HEK293 (cell line): Measurements from ENCODE around the gene CDC34.
A peak's percentile ranks its signal among the peaks of the same experiment; 100 is the strongest.

ENCODE experiments used
- CTCF ChIA-PET: fragments of 350-600 bp; formaldehyde crosslinking; extraction: SDS; loops from one replicate; lab custom pipeline; 2021; ENCODE audit warnings: antibody characterized with exemption; lab: Yijun Ruan, JAX
- POLR2A ChIA-PET: fragments of 300-600 bp; formaldehyde crosslinking; extraction: SDS; loops from one replicate; lab custom pipeline; 2020; ENCODE audit warnings: antibody characterized with exemption, inconsistent platforms; lab: Yijun Ruan, JAX
- H3K27ac ChIP-seq: fragments of 200-500 bp; sonication (Bioruptor generic); 2 replicates; pipeline ENCODE4 v1.5.1; 2014; ENCODE audit warnings: low read depth, low read length, control low read depth, inconsistent platforms; ENCODE audit errors: extremely low read depth
- H3K36me3 ChIP-seq, 2 experiments: fragments of 200-500 bp in 1 of 2; sonication (Bioruptor generic) in 1 of 2; 1 replicate in 1 of 2; 2 replicates in 1 of 2; pipeline ENCODE4 v1.5.1; 2014 to 2017; ENCODE audit warnings: inconsistent platforms in 2 of 2, low read length in 2 of 2; ENCODE audit not compliant: control insufficient read depth in 2 of 2, insufficient read depth in 1 of 2
- H3K4me1 ChIP-seq: fragments of 200-500 bp; sonication (Bioruptor generic); 2 replicates; pipeline ENCODE4 v1.5.1; 2014; ENCODE audit warnings: mild to moderate bottlenecking, low read length, inconsistent platforms; ENCODE audit not compliant: control insufficient read depth, insufficient read depth
- H3K4me3 ChIP-seq: 2 replicates; pipeline ENCODE4 v1.5.1; 2011; ENCODE audit warnings: low read depth, mild to moderate bottlenecking, control low read depth, low read length, moderate library complexity
- H3K9me3 ChIP-seq: fragments of 200-500 bp; sonication (Bioruptor generic); 2 replicates; pipeline ENCODE4 v1.5.1; 2014; ENCODE audit warnings: low read depth, low read length, inconsistent platforms; ENCODE audit not compliant: control insufficient read depth, insufficient read depth
- EGR2 ChIP-seq: fragments of 450-650 bp; formaldehyde crosslinking; IDR thresholded peaks from 2 replicates; pipeline ENCODE4 v1.5.1; 2016; ENCODE audit warnings: low read depth, missing biosample characterization, missing genetic modification characterization
- FEZF1 ChIP-seq: fragments of 450-650 bp; formaldehyde crosslinking; IDR thresholded peaks from 2 replicates; pipeline ENCODE4 v1.5.1; 2016; ENCODE audit warnings: missing biosample characterization, missing genetic modification characterization
- GFI1B ChIP-seq: fragments of 450-650 bp; formaldehyde crosslinking; IDR thresholded peaks from 2 replicates; pipeline ENCODE4 v1.5.1; 2016; ENCODE audit warnings: missing biosample characterization, missing genetic modification characterization
- GLI4 ChIP-seq: fragments of 450-650 bp; formaldehyde crosslinking; IDR thresholded peaks from 2 replicates; pipeline ENCODE4 v1.5.1; 2016; ENCODE audit warnings: missing biosample characterization, missing genetic modification characterization
- KLF1 ChIP-seq: fragments of 450-650 bp; formaldehyde crosslinking; IDR thresholded peaks from 2 replicates; pipeline ENCODE4 v1.5.1; 2016; ENCODE audit warnings: missing biosample characterization, missing genetic modification characterization
- KLF8 ChIP-seq: fragments of 450-650 bp; formaldehyde crosslinking; IDR thresholded peaks from 2 replicates; pipeline ENCODE4 v1.5.1; 2016; ENCODE audit warnings: missing biosample characterization, missing genetic modification characterization
- OVOL3 ChIP-seq: fragments of 450-650 bp; formaldehyde crosslinking; IDR thresholded peaks from 2 replicates; pipeline ENCODE4 v1.5.1; 2016; ENCODE audit warnings: missing biosample characterization, missing genetic modification characterization
- ZBTB48 ChIP-seq: fragments of 450-650 bp; formaldehyde crosslinking; IDR thresholded peaks from 2 replicates; pipeline ENCODE4 v1.5.1; 2016; ENCODE audit warnings: missing biosample characterization, missing genetic modification characterization
- ZBTB7A ChIP-seq: fragments of 450-650 bp; formaldehyde crosslinking; IDR thresholded peaks from 2 replicates; pipeline ENCODE4 v1.5.1; 2016; ENCODE audit warnings: low read depth, missing biosample characterization, missing genetic modification characterization
- ZBTB8A ChIP-seq: fragments of 450-650 bp; formaldehyde crosslinking; IDR thresholded peaks from 2 replicates; pipeline ENCODE4 v1.5.1; 2016; ENCODE audit warnings: missing biosample characterization, missing genetic modification characterization
- ZFHX2 ChIP-seq: fragments of 450-650 bp; formaldehyde crosslinking; conservative IDR thresholded peaks from 2 replicates; pipeline ENCODE4 v1.5.1; 2016; ENCODE audit warnings: missing biosample characterization, missing genetic modification characterization
- ZNF133 ChIP-seq: fragments of 450-650 bp; formaldehyde crosslinking; IDR thresholded peaks from 2 replicates; pipeline ENCODE4 v1.5.1; 2016; ENCODE audit warnings: missing biosample characterization, missing genetic modification characterization
- ZNF214 ChIP-seq: fragments of 450-650 bp; formaldehyde crosslinking; IDR thresholded peaks from 2 replicates; pipeline ENCODE4 v1.5.1; 2017; ENCODE audit warnings: missing biosample characterization, mild to moderate bottlenecking, missing genetic modification characterization, borderline replicate concordance
- ZNF266 ChIP-seq: fragments of 450-650 bp; formaldehyde crosslinking; IDR thresholded peaks from 2 replicates; pipeline ENCODE4 v1.5.1; 2016; ENCODE audit warnings: missing biosample characterization, missing genetic modification characterization, low read depth
- ZNF366 ChIP-seq: fragments of 450-650 bp; formaldehyde crosslinking; conservative IDR thresholded peaks from 2 replicates; pipeline ENCODE4 v1.5.1; 2016; ENCODE audit warnings: missing biosample characterization, missing genetic modification characterization
- ZNF398 ChIP-seq: fragments of 450-650 bp; formaldehyde crosslinking; IDR thresholded peaks from 2 replicates; pipeline ENCODE4 v1.5.1; 2017; ENCODE audit warnings: missing biosample characterization, missing genetic modification characterization
- ZNF513 ChIP-seq: fragments of 450-650 bp; IDR thresholded peaks from 2 replicates; pipeline ENCODE4 v1.5.1; 2018; ENCODE audit warnings: missing biosample characterization, missing genetic modification characterization
- ZNF514 ChIP-seq: fragments of 450-650 bp; formaldehyde crosslinking; IDR thresholded peaks from 2 replicates; pipeline ENCODE4 v1.5.1; 2016; ENCODE audit warnings: missing biosample characterization, missing genetic modification characterization
- ZNF549 ChIP-seq: fragments of 450-650 bp; IDR thresholded peaks from 2 replicates; pipeline ENCODE4 v1.5.1; 2018; ENCODE audit warnings: missing biosample characterization, missing genetic modification characterization, mild to moderate bottlenecking, inconsistent platforms, moderate library complexity
- ZNF654 ChIP-seq: fragments of 450-650 bp; formaldehyde crosslinking; IDR thresholded peaks from 2 replicates; pipeline ENCODE4 v1.5.1; 2016; ENCODE audit warnings: low read depth, missing biosample characterization, missing genetic modification characterization
- ZNF785 ChIP-seq: fragments of 450-650 bp; formaldehyde crosslinking; IDR thresholded peaks from 2 replicates; pipeline ENCODE4 v1.5.1; 2016; ENCODE audit warnings: missing biosample characterization, missing genetic modification characterization
- TF ChIP-seq, protein P1 (sequence below): fragments of 450-650 bp; formaldehyde crosslinking; IDR thresholded peaks from 2 replicates; pipeline ENCODE4 v1.5.1; 2016; ENCODE audit warnings: missing biosample characterization, missing genetic modification characterization
- TF ChIP-seq, protein P2 (sequence below): fragments of 450-650 bp; formaldehyde crosslinking; IDR thresholded peaks from 2 replicates; pipeline ENCODE4 v1.5.1; 2016; ENCODE audit warnings: missing biosample characterization, missing genetic modification characterization
- TF ChIP-seq, protein P3 (sequence below): fragments of 450-650 bp; formaldehyde crosslinking; IDR thresholded peaks from 2 replicates; pipeline ENCODE4 v1.5.1; 2016; ENCODE audit warnings: missing biosample characterization, missing genetic modification characterization
- TF ChIP-seq, protein P4 (sequence below): fragments of 450-650 bp; formaldehyde crosslinking; IDR thresholded peaks from 2 replicates; pipeline ENCODE4 v1.5.1; 2016; ENCODE audit warnings: missing biosample characterization, missing genetic modification characterization

The CDC34 gene

DNA sequence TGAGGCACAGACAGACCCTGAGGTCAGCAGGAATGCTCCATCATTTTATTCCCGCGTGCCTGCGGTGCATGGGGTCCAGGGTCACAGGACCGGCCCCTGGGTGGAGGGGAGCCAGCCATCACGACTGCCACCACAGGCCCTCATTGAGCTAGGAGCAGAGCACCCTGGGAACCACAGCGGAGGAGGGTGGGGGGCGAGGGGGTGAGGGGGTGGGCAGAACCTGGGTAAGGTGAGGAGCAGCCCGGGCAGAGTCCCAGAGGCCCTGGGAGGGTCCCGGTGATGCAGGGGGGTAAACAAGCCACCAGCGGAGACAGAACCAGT, 36.5 kb upstream of the CDC34 start:
- POLR2A ChIA-PET: interaction anchor here (2.0 kb wide), 1 partner anchor 12 kb away, joined by 7 read pairs; the partner anchor contains the start of gene TPGS1

GRCh38 chr19:495402-496111, 36.0 kb upstream of the CDC34 start:
- no peaks in the 10 kb centered on the region for H3K4me1 ChIP-seq
- H3K4me3 ChIP-seq: no peak overlapping the region
- H3K27ac ChIP-seq: no peak overlapping the region
- ChIA-PET POLR2A (interaction anchor here (2.0 kb wide), 1 partner anchor 11 kb away, joined by 7 read pairs; the partner anchor contains the start of gene TPGS1), CTCF (interaction anchor here (0.6 to 2.6 kb wide), 7 partner anchors 8 to 74 kb away, joined by 3 to 12 read pairs (median 6); no protein-coding TSS in a partner anchor)
- H3K36me3 ChIP-seq: no peaks in the 10 kb centered on the region
- no peaks in the 10 kb centered on the region for H3K9me3 ChIP-seq
- TF ChIP-seq GFI1B (tag by site-specific recombination) (no peak), ZBTB7A (tag by site-specific recombination) (peak; percentile 14; the same call in 1 of the 2 replicates), ZNF398 (no peak), ZNF366 (0 out of 2 replicates have a peak, but pooled peaks have one; percentile 28), EGR2 (peak; percentile 73), ZNF133 (tag by site-specific recombination) (no peak), ZNF785 (0 out of 2 replicates have a peak, but pooled peaks have one; percentile 45), FEZF1 (tag by site-specific recombination) (no peak), ZNF214 (tag by site-specific recombination) (no peak), KLF8 (tag by site-specific recombination) (peak; percentile 34; the same call in 1 of the 2 replicates), OVOL3 (no peak), ZBTB8A (tag by site-specific recombination) (peak; percentile 55), ZNF266 (tag by site-specific recombination) (no peak), ZBTB48 (tag by site-specific recombination) (no peak), ZNF513 (no peak), KLF1 (peak; percentile 76), ZFHX2 (peak; percentile 84)
- TF ChIP-seq, protein P1, sequence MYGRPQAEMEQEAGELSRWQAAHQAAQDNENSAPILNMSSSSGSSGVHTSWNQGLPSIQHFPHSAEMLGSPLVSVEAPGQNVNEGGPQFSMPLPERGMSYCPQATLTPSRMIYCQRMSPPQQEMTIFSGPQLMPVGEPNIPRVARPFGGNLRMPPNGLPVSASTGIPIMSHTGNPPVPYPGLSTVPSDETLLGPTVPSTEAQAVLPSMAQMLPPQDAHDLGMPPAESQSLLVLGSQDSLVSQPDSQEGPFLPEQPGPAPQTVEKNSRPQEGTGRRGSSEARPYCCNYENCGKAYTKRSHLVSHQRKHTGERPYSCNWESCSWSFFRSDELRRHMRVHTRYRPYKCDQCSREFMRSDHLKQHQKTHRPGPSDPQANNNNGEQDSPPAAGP (tag by site-specific recombination): no peak
- TF ChIP-seq, protein P2, sequence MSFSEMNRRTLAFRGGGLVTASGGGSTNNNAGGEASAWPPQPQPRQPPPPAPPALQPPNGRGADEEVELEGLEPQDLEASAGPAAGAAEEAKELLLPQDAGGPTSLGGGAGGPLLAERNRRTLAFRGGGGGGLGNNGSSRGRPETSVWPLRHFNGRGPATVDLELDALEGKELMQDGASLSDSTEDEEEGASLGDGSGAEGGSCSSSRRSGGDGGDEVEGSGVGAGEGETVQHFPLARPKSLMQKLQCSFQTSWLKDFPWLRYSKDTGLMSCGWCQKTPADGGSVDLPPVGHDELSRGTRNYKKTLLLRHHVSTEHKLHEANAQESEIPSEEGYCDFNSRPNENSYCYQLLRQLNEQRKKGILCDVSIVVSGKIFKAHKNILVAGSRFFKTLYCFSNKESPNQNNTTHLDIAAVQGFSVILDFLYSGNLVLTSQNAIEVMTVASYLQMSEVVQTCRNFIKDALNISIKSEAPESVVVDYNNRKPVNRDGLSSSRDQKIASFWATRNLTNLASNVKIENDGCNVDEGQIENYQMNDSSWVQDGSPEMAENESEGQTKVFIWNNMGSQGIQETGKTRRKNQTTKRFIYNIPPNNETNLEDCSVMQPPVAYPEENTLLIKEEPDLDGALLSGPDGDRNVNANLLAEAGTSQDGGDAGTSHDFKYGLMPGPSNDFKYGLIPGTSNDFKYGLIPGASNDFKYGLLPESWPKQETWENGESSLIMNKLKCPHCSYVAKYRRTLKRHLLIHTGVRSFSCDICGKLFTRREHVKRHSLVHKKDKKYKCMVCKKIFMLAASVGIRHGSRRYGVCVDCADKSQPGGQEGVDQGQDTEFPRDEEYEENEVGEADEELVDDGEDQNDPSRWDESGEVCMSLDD (tag by site-specific recombination): peak; percentile 65; the same call in 1 of the 2 replicates
- TF ChIP-seq, protein P3, sequence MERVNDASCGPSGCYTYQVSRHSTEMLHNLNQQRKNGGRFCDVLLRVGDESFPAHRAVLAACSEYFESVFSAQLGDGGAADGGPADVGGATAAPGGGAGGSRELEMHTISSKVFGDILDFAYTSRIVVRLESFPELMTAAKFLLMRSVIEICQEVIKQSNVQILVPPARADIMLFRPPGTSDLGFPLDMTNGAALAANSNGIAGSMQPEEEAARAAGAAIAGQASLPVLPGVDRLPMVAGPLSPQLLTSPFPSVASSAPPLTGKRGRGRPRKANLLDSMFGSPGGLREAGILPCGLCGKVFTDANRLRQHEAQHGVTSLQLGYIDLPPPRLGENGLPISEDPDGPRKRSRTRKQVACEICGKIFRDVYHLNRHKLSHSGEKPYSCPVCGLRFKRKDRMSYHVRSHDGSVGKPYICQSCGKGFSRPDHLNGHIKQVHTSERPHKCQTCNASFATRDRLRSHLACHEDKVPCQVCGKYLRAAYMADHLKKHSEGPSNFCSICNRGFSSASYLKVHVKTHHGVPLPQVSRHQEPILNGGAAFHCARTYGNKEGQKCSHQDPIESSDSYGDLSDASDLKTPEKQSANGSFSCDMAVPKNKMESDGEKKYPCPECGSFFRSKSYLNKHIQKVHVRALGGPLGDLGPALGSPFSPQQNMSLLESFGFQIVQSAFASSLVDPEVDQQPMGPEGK (tag by site-specific recombination): peak; percentile 79

More for the DNA sequence above, 36.5 kb upstream of the CDC34 start:
- Histone ChIP-seq H3K27ac (no peak overlapping the region), H3K36me3 (no peaks in the 10 kb centered on the region), H3K9me3 (no peaks in the 10 kb centered on the region), H3K4me1 (no peaks in the 10 kb centered on the region), H3K4me3 (no peak overlapping the region)
- TF ChIP-seq ZNF654 (no peak), GLI4 (no peak), ZNF549 (no peak), ZNF514 (tag by site-specific recombination) (no peak)
- TF ChIP-seq, protein P4, sequence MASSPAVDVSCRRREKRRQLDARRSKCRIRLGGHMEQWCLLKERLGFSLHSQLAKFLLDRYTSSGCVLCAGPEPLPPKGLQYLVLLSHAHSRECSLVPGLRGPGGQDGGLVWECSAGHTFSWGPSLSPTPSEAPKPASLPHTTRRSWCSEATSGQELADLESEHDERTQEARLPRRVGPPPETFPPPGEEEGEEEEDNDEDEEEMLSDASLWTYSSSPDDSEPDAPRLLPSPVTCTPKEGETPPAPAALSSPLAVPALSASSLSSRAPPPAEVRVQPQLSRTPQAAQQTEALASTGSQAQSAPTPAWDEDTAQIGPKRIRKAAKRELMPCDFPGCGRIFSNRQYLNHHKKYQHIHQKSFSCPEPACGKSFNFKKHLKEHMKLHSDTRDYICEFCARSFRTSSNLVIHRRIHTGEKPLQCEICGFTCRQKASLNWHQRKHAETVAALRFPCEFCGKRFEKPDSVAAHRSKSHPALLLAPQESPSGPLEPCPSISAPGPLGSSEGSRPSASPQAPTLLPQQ: no peak
- CTCF ChIA-PET: interaction anchor here (0.6 to 2.6 kb wide), 7 partner anchors 7 to 73 kb away, joined by 3 to 12 read pairs (median 6); no protein-coding TSS in a partner anchor
